Measurements from ENCODE around the gene MRPL36.

MRPL36 gene

GRCh38 chr5:1765880-1766235, 33.8 kb downstream of the MRPL36 start:
- no peak overlapping the region for H3K4me3 ChIP-seq (ENCODE audit: low read depth, low read length)

- H3K4me3 ChIP-seq (ENCODE audit: low read depth, low read length), result no peak overlapping the region
Observed at GRCh38 chr5:1765141-1765879, 34.3 kb downstream of the MRPL36 start.

GRCh38 chr5:1764606-1764960, 35.1 kb downstream of the MRPL36 start:
- no peak overlapping the region for H3K4me3 ChIP-seq (ENCODE audit: low read depth, low read length)

GRCh38 chr5:1763960-1764605, 35.6 kb downstream of the MRPL36 start:
- H3K4me3 ChIP-seq (ENCODE audit: low read depth, low read length), result no peak overlapping the region

- no peak overlapping the region for H3K4me3 ChIP-seq (ENCODE audit: low read depth, low read length)
Observed at GRCh38 chr5:1763548-1763911, 36.1 kb downstream of the MRPL36 start.

GRCh38 chr5:1762883-1763547, 36.6 kb downstream of the MRPL36 start:
- no peak overlapping the region for H3K4me3 ChIP-seq (ENCODE audit: low read depth, low read length)

- H3K4me3 ChIP-seq (ENCODE audit: low read depth, low read length), result no peak overlapping the region
Observed at GRCh38 chr5:1762121-1762882, 37.3 kb downstream of the MRPL36 start.

- no peak overlapping the region for H3K4me3 ChIP-seq (ENCODE audit: low read depth, low read length)
Observed at GRCh38 chr5:1761453-1761755, 38.2 kb downstream of the MRPL36 start.

- H3K4me3 ChIP-seq (ENCODE audit: low read depth, low read length), result no peak overlapping the region
Observed at GRCh38 chr5:1760656-1761452, 38.8 kb downstream of the MRPL36 start.

GRCh38 chr5:1760231-1760630, 39.4 kb downstream of the MRPL36 start:
- H3K4me3 ChIP-seq (ENCODE audit: low read depth, low read length), result no peak overlapping the region

GRCh38 chr5:1759378-1759970, 40.2 kb downstream of the MRPL36 start:
- no peak overlapping the region for H3K4me3 ChIP-seq (ENCODE audit: low read depth, low read length)

GRCh38 chr5:1758574-1758973, 41.1 kb downstream of the MRPL36 start:
- H3K4me3 ChIP-seq (ENCODE audit: low read depth, low read length), result no peak overlapping the region

- H3K4me3 ChIP-seq (ENCODE audit: low read depth, low read length), result no peak overlapping the region
Observed at GRCh38 chr5:1757511-1757910, 42.1 kb downstream of the MRPL36 start.

GRCh38 chr5:1756481-1756880, 43.2 kb downstream of the MRPL36 start:
- H3K4me3 ChIP-seq (ENCODE audit: low read depth, low read length), result no peak overlapping the region

GRCh38 chr5:1755321-1755949, 44.2 kb downstream of the MRPL36 start:
- H3K4me3 ChIP-seq (ENCODE audit: low read depth, low read length), result no peak overlapping the region

- no peak overlapping the region for H3K4me3 ChIP-seq (ENCODE audit: low read depth, low read length)
Observed at GRCh38 chr5:1754531-1755220, 45.0 kb downstream of the MRPL36 start.

GRCh38 chr5:1753490-1753889, 46.1 kb downstream of the MRPL36 start:
- H3K4me3 ChIP-seq (ENCODE audit: low read depth, low read length), result no peak overlapping the region

GRCh38 chr5:1752881-1753280, 46.8 kb downstream of the MRPL36 start:
- H3K4me3 ChIP-seq (ENCODE audit: low read depth, low read length), result no peak overlapping the region
